IMR-90 (cell line): Measurements from ENCODE around the gene ARHGEF6. TPM values are rescaled to one million over a fixed set of nuclear protein-coding genes. Genes with fewer than 3 reads are reported as not detected.

Experiments
- CHD1 ChIP-seq: IDR thresholded peaks from 2 replicates; pipeline ENCODE4 v1.6.1; 2012; ENCODE audit warnings: low read depth, low read length, improper control_type of control experiment
- CTCF ChIP-seq: conservative IDR thresholded peaks from 2 replicates; pipeline ENCODE4 v1.5.1; 2012; ENCODE audit warnings: mild to moderate bottlenecking, low read depth, low read length, improper control_type of control experiment
- MXI1 ChIP-seq: IDR thresholded peaks from 2 replicates; pipeline ENCODE4 v1.6.1; 2012; ENCODE audit warnings: low read depth, mild to moderate bottlenecking, low read length, moderate library complexity, borderline replicate concordance
- RFX5 ChIP-seq: IDR thresholded peaks from 2 replicates; pipeline ENCODE4 v1.8.0; 2012; ENCODE audit warnings: low read depth, mild to moderate bottlenecking, low read length, moderate library complexity
- SMC3 ChIP-seq: fragments of 150-350 bp; IDR thresholded peaks from 2 replicates; pipeline ENCODE4 v1.6.1; 2016; ENCODE audit warnings: low read depth, mild to moderate bottlenecking, antibody characterized with exemption, low read length, moderate library complexity
- polyA plus RNA-seq, 3 experiments: library from polyadenylated mRNA; depleted of rRNA; stranded (reverse); fragments of >200 nt; gene quantifications; 2 replicates each; pipeline ENCODE4 v1.2.3, GENCODE V29; 2012; ENCODE audit warnings: low replicate concordance in 1 of 3
- total RNA-seq: library from RNA; depleted of rRNA; stranded (reverse); fragments of >200 nt; gene quantifications from 2 replicates; pipeline ENCODE4 v1.2.3, GENCODE V29; 2012

The ARHGEF6 gene
- total and polyA plus RNA-seq, 2 of the 4 experiments (the other 2 are of a cell fraction): 2.1 to 2.7 TPM

- no peak for TF ChIP-seq CTCF
- TF ChIP-seq SMC3: no peak
- TF ChIP-seq CHD1: no peak
- no peak for TF ChIP-seq RFX5
- no peak for TF ChIP-seq MXI1
Observed at GRCh38 chrX:136766785-136767103, 14.0 kb downstream of the ARHGEF6 start (continued).
